PC-3 (cell line): ENCODE results near the gene SLC35F1.

Source experiments
- EZH2 ChIP-seq: fragments of 300-600 bp; sonication (generic); IDR thresholded peaks from one replicate; pipeline ENCODE4 v1.6.1; 2017; ENCODE audit warnings: antibody characterized with exemption, mild to moderate bottlenecking, low read length; ENCODE audit not compliant: unreplicated experiment
- EZH2phosphoT487 ChIP-seq: fragments of 300-600 bp; sonication (generic); IDR thresholded peaks from 2 replicates; pipeline ENCODE4 v1.6.1; 2018; ENCODE audit warnings: mild to moderate bottlenecking, antibody characterized with exemption, low read length, borderline replicate concordance
- TF ChIP-seq, protein P1 (sequence below): fragments of 300-600 bp; sonication (generic); conservative IDR thresholded peaks from 2 replicates; pipeline ENCODE4 v1.5.1; 2017; ENCODE audit warnings: antibody characterized with exemption, low read depth, mild to moderate bottlenecking, low read length

GRCh38 chr6:118124851-118125250 lies 217.8 kb downstream of the SLC35F1 start:
- TF ChIP-seq, protein P1, sequence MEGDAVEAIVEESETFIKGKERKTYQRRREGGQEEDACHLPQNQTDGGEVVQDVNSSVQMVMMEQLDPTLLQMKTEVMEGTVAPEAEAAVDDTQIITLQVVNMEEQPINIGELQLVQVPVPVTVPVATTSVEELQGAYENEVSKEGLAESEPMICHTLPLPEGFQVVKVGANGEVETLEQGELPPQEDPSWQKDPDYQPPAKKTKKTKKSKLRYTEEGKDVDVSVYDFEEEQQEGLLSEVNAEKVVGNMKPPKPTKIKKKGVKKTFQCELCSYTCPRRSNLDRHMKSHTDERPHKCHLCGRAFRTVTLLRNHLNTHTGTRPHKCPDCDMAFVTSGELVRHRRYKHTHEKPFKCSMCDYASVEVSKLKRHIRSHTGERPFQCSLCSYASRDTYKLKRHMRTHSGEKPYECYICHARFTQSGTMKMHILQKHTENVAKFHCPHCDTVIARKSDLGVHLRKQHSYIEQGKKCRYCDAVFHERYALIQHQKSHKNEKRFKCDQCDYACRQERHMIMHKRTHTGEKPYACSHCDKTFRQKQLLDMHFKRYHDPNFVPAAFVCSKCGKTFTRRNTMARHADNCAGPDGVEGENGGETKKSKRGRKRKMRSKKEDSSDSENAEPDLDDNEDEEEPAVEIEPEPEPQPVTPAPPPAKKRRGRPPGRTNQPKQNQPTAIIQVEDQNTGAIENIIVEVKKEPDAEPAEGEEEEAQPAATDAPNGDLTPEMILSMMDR: no peak
- no peak for TF ChIP-seq EZH2phosphoT487
- no peak for TF ChIP-seq EZH2
